AG09319 (cell line): Measurements from ENCODE around the gene TNFAIP8L1.

ENCODE experiments used
- DNase-seq: peaks from one replicate; pipeline ENCODE4 v3.0.0-alpha.2; 2010; ENCODE audit warnings: low read depth; ENCODE audit errors: extremely low read depth
- CTCF ChIP-seq: IDR thresholded peaks from 2 replicates; pipeline ENCODE4 v1.5.1; 2011; ENCODE audit warnings: low read depth, mild to moderate bottlenecking, inconsistent platforms, low read length, moderate library complexity

The TNFAIP8L1 gene

GRCh38 chr19:4687396-4687795 is 48.1 kb downstream of the TNFAIP8L1 start:
- DNase-seq: no peak
- TF ChIP-seq CTCF: no peak

GRCh38 chr19:4688587-4688986 is 49.3 kb downstream of the TNFAIP8L1 start:
- no peak for TF ChIP-seq CTCF
- DNase-seq: no peak

GRCh38 chr19:4689403-4689802 is 50.1 kb downstream of the TNFAIP8L1 start:
- no peak for DNase-seq
- no peak for TF ChIP-seq CTCF

GRCh38 chr19:4690361-4690760 is 51.0 kb downstream of the TNFAIP8L1 start:
- TF ChIP-seq CTCF: no peak
- DNase-seq: no peak

- DNase-seq: no peak
- TF ChIP-seq CTCF: no peak
Measured at GRCh38 chr19:4691373-4691772, 52.1 kb downstream of the TNFAIP8L1 start.

GRCh38 chr19:4692251-4693077 is 53.1 kb downstream of the TNFAIP8L1 start:
- no peak for DNase-seq
- TF ChIP-seq CTCF: no peak

- TF ChIP-seq CTCF: no peak
- no peak for DNase-seq
Measured at GRCh38 chr19:4693078-4693350, 53.7 kb downstream of the TNFAIP8L1 start.
